Vagina (tissue), 2 donors: ENCODE data around the gene TMA16. TPM values are rescaled to one million over a fixed set of nuclear protein-coding genes. Genes with fewer than 3 reads are reported as not detected.

Experiments used
- DNase-seq, 2 donors: peaks; one replicate each; pipeline ENCODE4 v3.0.0-alpha.2; 2017; ENCODE audit errors: extremely low spot score in 2 of 2
- H3K27ac ChIP-seq: fragments of 200-600 bp; sonication (generic); one replicate; pipeline ENCODE4 v1.5.1; 2019
- H3K27me3 ChIP-seq: fragments of 200-600 bp; sonication (generic); one replicate; pipeline ENCODE4 v1.5.1; 2019
- H3K36me3 ChIP-seq, 2 donors: fragments of 200-600 bp; sonication (generic); one replicate each; pipeline ENCODE4 v1.5.1; 2017 to 2019
- H3K4me1 ChIP-seq: fragments of 200-600 bp; sonication (generic); one replicate; pipeline ENCODE4 v1.5.1; 2019
- H3K4me3 ChIP-seq, 2 donors: fragments of 200-600 bp; sonication (generic); 1 replicate in 1 of 2; 2 replicates in 1 of 2; pipeline ENCODE4 v1.5.1; 2016 to 2019
- H3K9me3 ChIP-seq: fragments of 200-600 bp; sonication (generic); one replicate; pipeline ENCODE4 v1.5.1; 2019
- CTCF ChIP-seq, 3 experiments: fragments of 450-650 bp in 2 of 3; fragments of 200-600 bp in 1 of 3; sonication (generic) in 1 of 3; IDR thresholded peaks; one replicate each; pipeline ENCODE4 v1.5.1; 2017 to 2019; ENCODE audit warnings: antibody characterized with exemption in 3 of 3, mild to moderate bottlenecking in 2 of 3, moderate library complexity in 2 of 3
- POLR2A ChIP-seq, 2 donors: fragments of 450-650 bp; IDR thresholded peaks; one replicate each; pipeline ENCODE4 v1.6.1; 2017; ENCODE audit warnings: antibody characterized with exemption in 2 of 2, mild to moderate bottlenecking in 2 of 2, moderate library complexity in 2 of 2
- POLR2AphosphoS5 ChIP-seq, 2 donors: sonication (generic); formaldehyde crosslinking; IDR thresholded peaks; one replicate each; pipeline ENCODE4 v1.9.0; 2017; ENCODE audit warnings: antibody characterized with exemption in 2 of 2, mild to moderate bottlenecking in 2 of 2, low read depth in 1 of 2; ENCODE audit not compliant: insufficient read depth in 1 of 2
- intact Hi-C: fragments of 100-400 bp; cut with DNase I; formaldehyde crosslinking; loops from one replicate; pipeline ENCODE4 v1.15.1; 2023
- total RNA-seq: library from RNA; depleted of rRNA; stranded (reverse); fragments of >200 nt; gene quantifications from one replicate; pipeline ENCODE4 v1.2.3, GENCODE V29; 2016

TMA16 gene
- total RNA-seq, 1 donor from 2014 or later: 35.8 TPM

- Histone ChIP-seq H3K4me1 (no peaks in the 10 kb centered on the region), H3K9me3 (no peaks in the 10 kb centered on the region), H3K4me3 (no peak overlapping the region), H3K36me3 (no peaks in the 10 kb centered on the region), H3K27ac (no peak overlapping the region), H3K27me3 (no peaks in the 10 kb centered on the region)
- TF ChIP-seq CTCF (IDR thresholded peaks at IDR 0.05): no peak
- TF ChIP-seq POLR2AphosphoS5 (IDR thresholded peaks at IDR 0.05; ENCODE audit: insufficient read depth in 1 of 2, low read depth in 1 of 2): no peak
- no peak for TF ChIP-seq POLR2A (IDR thresholded peaks at IDR 0.05)
- intact Hi-C loops: no loop called here
- DNase-seq: no peak
These were observed 27.3 kb upstream of the TMA16 start for GRCh38 chr4:163467082-163467770.

GRCh38 chr4:163470391-163470790 is 24.1 kb upstream of the TMA16 start:
- H3K9me3 ChIP-seq: no peaks in the 10 kb centered on the region
- no peak for TF ChIP-seq CTCF (IDR thresholded peaks at IDR 0.05)
- TF ChIP-seq POLR2AphosphoS5 (IDR thresholded peaks at IDR 0.05; ENCODE audit: insufficient read depth in 1 of 2, low read depth in 1 of 2): no peak
- intact Hi-C loops: no loop called here
- H3K27me3 ChIP-seq: no peaks in the 10 kb centered on the region
- H3K36me3 ChIP-seq: no peaks in the 10 kb centered on the region
- no peak overlapping the region for H3K27ac ChIP-seq
- H3K4me1 ChIP-seq: no peaks in the 10 kb centered on the region
- no peak overlapping the region for H3K4me3 ChIP-seq
- no peak for DNase-seq

GRCh38 chr4:163473130-163473529 is 21.4 kb upstream of the TMA16 start:
- Histone ChIP-seq H3K36me3 (no peaks in the 10 kb centered on the region), H3K27me3 (no peaks in the 10 kb centered on the region), H3K9me3 (no peaks in the 10 kb centered on the region), H3K4me3 (no peak overlapping the region), H3K4me1 (no peaks in the 10 kb centered on the region), H3K27ac (no peak overlapping the region)
- DNase-seq: no peak
- TF ChIP-seq POLR2AphosphoS5 (IDR thresholded peaks at IDR 0.05; ENCODE audit: insufficient read depth in 1 of 2, low read depth in 1 of 2) (no peak), POLR2A (IDR thresholded peaks at IDR 0.05) (no peak), CTCF (IDR thresholded peaks at IDR 0.05) (no peak)
- intact Hi-C loops: no loop called here

- no peaks in the 10 kb centered on the region for H3K9me3 ChIP-seq
- H3K27me3 ChIP-seq: no peaks in the 10 kb centered on the region
- no peaks in the 10 kb centered on the region for H3K4me1 ChIP-seq
- H3K27ac ChIP-seq: no peak within 1 kb of the TSS
- intact Hi-C loops: no loop called here
- no peaks in the 10 kb centered on the region for H3K36me3 ChIP-seq
- no peak for DNase-seq
- TF ChIP-seq POLR2A (IDR thresholded peaks at IDR 0.05): no peak
- TF ChIP-seq POLR2AphosphoS5 (IDR thresholded peaks at IDR 0.05; ENCODE audit: insufficient read depth in 1 of 2, low read depth in 1 of 2): no peak
- no peak for TF ChIP-seq CTCF (IDR thresholded peaks at IDR 0.05)
- no peak within 1 kb of the TSS for H3K4me3 ChIP-seq
These were observed 20.9 kb upstream of the TMA16 start, which contains the start of gene TKTL2 for GRCh38 chr4:163473576-163473975. TSS of gene TKTL2 (minus strand) at chr4:163473754. CDS start at chr4:163473734, 20 bp downstream.

GRCh38 chr4:163474027-163474426 is 20.5 kb upstream of the TMA16 start:
- no peaks in the 10 kb centered on the region for H3K27me3 ChIP-seq
- no peak overlapping the region for H3K4me3 ChIP-seq
- H3K36me3 ChIP-seq: no peaks in the 10 kb centered on the region
- intact Hi-C loops: no loop called here
- no peaks in the 10 kb centered on the region for H3K9me3 ChIP-seq
- no peak overlapping the region for H3K27ac ChIP-seq
- no peaks in the 10 kb centered on the region for H3K4me1 ChIP-seq
- TF ChIP-seq POLR2A (IDR thresholded peaks at IDR 0.05) (no peak), POLR2AphosphoS5 (IDR thresholded peaks at IDR 0.05; ENCODE audit: insufficient read depth in 1 of 2, low read depth in 1 of 2) (no peak), CTCF (IDR thresholded peaks at IDR 0.05) (no peak)
- no peak for DNase-seq
